HG02623 (cell line): ENCODE results near the gene SH3RF3.
"Not testable (repeated sequence)": the region's sequence is repeated elsewhere in the genome, so short reads cannot be mapped to it uniquely, and the experiment has no call there.

Source experiments
- ATAC-seq: cut with Tn5 transposase; IDR thresholded peaks from one replicate; pipeline ENCODE4 v1.9.1; 2021; ENCODE audit warnings: moderate library complexity; ENCODE audit not compliant: unreplicated experiment

Gene SH3RF3

DNA sequence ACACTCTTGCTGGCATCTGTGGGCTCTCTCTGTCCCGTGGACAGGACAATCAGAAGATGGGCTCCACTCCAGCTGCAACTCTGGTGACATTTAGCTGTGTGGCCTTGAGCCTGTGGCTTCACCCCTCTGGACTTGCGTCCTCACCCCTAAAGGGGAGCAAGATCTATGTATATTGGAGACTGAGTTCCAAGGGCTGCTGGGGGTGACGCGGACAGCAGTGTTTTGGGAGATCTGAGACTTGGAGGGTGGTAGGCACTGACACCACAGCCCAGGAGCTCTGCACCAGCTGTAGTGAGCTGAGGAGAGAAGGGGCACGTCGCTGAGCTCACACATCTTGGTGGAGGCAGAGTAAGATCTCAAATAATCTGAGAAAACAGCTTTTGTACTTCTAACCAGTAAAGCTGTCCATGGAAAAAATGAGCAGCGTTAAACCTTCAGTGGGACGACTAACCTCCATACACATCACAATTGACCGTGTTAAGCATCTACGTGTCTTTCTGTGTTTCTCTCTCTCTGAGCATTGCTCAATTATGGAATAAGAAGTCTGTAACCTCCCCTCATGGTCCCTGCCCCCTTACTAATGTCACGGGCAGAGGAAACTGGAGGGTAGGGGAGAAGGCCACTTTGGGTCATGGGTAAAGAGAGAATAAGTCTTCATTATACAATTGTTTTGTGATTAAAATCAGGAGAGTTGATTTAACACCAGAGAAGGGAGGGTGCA, 85.8 kb downstream of the SH3RF3 start:
- no peak for ATAC-seq

DNA sequence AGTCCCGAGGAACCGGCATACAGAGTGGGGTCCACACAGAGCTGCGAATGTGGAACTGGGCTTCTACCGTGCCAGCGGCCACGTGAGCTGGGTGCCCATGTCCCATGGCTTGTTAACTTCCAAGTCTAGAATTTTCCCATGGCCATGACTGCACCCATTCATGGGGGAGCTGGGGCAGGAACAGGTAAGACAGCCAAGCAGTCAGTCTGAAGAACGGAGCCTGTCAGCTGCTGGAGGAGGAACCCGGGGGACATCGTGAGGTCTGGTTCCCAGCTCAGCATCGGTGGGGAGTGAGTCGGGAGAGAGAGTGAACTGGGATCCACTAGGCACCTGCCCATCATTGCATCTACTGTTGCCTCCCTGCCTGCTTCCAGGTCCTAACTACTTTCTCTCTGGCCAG, 86.9 kb downstream of the SH3RF3 start:
- ATAC-seq, result no peak

DNA sequence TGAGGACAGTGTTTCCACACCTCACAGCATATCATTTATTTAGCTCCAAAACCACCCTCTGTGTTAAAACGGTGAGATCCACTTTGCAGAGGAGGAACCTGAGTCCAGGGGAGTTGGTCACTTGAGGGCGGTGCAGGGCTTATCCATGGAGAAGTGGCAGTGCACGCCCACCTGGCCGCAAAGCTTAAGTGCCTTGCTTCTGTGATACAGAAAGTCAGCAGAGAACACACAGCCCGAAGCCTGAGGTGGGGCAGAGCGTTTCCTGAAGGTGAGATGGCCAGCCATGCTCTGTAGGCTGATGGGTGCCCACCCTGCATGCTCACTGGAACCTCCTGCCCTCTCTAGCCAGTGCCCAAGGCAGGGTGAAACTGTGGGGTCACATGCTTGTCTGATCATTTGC, 87.3 kb downstream of the SH3RF3 start:
- ATAC-seq, result no peak

DNA sequence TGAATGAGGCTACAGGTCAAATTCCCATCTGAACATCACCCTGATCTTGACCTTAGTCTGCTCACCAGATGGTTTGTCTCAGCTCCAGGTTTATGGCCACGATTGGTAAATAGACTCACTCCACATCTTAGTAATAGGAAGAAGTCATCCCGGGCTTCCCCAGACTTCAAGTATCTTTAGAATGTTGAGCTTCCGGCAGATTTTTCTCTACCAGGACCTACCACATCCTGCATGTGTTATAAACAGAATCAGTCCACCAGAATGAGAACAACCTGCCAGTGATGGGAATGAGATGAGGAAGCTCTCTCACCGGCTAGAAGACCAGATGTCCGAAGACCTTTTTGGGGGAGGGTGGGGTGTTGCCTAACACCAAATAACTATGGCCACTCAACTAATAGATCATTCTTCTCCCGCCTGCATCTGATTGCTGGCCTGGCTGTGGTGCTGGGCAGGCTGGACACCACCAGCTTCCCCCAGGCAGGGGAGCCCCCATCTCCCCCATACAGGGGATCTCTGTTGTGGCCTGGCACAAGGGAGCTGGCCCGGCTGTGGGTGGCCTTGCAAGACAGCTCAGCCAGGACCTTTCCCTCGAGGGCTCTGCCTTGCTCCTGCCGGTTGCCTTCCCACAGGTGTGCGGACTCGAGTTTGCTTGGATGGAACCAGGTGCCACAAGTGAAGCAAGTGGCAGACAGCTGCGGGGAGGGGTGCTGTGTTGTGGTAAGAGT, 88.5 kb downstream of the SH3RF3 start:
- ATAC-seq, result no peak

DNA sequence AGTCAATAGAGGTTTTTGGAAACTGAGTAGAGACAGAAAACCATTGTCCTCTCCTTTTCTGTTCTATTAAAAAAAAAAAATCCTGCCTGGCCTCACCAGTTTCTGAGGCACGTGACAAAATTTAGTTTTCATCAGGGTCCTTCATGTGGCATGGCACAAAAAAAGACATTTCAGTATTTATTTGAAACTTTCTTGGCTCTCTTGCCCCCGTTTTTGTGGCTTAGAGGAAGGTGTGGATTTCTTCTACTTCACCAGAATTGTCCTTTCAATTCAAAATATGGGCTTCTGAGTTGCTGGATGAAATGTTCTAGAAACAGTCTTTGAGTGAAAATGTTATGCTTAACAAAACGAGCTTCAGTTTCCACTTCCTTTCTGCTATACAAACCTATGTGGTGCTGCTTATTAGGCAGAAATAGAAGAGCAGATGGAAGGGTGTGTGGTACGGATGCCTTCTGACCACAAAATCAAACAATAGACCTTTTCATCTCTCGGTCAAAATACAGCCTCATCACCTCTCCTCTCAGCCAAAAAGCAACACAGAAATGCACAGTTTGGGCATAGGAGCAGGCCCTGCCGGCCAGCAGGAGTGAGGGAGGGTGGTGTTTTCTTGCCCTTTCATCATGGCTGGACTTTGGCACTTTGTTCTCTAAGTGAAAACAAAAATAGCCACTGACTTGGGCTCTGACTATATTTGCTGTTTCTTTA, 89.2 kb downstream of the SH3RF3 start:
- no peak for ATAC-seq

DNA sequence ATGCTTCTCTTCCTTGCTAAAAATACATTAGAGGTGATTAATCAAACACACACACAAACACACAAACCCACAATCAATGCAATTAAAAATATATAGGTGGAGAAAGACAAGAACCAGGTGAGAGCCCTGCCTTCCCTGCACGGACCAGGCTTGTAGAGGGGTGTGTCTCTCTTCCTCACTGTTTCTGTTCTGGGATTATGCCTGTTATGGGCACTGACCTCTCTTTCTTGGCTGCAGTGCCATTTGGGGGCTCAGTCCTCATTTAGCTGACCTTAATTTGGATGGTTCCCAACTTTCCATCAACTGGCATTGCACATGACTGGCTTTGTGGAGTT, 89.8 kb downstream of the SH3RF3 start:
- no peak for ATAC-seq

DNA sequence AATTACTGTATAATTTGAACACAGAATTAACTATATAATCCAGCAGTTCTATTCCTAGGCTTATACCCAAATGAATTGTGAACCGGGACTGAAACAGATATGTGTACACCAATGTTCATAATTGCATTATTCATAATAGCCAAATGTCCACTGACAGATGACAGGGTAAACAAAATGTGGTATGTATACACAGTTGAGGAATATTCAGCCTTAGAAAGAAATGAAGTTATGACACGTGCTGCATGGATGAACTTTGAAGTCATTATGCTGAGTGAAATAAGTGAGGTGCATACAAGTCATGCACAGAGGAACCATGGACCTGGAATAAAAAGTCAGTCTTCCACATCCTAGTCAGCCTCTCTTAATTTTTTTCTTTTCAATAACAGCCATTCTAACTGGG, 91.9 kb downstream of the SH3RF3 start:
- no peak for ATAC-seq

DNA sequence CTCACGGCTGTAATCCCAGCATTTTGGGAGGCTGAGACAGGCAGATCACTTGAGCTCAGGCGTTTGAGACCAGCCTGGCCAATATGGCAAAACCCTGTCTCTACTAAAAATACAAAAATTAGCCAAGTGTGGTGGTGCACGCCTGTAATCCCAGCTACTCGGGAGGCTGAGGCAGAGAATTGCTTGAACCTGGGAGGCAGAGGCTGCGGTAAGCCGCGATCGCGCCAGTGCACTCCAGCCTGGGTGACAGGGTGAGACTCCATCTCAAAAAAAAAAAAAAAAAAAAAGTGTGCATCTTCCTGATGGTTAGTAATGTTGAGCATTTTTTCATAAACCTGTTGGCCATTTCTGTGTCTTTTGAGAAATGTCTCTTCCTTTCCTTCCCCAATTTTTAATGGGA, 92.3 kb downstream of the SH3RF3 start:
- not testable (repeated sequence) for ATAC-seq

DNA sequence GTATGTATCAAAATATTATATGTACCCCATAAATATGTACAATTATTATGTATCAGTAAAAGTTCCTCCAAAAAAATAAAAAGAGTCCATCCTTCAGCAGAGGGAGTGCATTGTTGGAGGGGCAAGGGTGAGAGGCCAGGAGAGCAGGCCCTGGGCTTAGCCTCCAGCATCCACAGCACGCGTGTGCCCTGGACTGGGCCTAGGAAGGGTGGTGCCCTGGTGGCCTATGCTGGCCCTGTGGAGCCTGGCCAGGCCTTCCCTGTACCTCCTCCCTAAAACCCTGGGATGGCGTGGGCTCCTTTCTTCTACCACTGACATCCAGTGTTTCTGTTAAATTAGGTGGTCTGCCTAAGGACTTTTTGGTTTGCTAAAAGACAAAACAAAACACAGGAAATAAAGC, 93.4 kb downstream of the SH3RF3 start:
- ATAC-seq, result no peak

DNA sequence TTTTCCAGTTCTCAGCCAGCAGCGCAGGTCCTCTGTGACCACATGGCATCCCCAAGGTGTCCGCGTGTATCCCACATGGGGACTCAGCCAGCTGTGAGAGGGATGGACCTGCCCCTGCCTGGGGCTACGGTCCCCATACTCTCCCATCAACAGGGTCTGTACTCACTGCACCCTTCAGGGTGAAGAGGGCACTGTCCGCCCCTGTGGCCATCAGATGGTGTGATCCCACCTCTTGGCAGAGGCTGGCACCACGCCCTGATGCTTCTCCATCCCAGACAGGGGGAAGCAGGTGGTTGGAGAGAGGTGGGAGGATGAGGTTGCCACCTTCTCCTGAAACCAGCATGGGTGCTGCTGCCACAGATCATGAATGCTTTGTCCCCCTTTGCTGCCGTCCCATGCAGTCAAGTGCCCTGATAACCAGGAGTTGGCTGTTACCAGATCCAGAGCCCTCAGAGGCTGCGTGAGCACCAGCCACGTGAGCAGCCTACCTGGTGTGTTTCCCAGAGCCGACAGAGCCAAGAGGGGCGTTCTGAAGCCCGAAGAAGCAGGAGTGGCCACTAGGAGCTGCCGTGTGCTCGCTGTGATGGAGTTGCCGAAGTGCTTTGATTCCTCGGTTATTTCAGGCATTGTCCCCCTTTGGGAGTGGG, 93.9 kb downstream of the SH3RF3 start:
- ATAC-seq, result no peak

DNA sequence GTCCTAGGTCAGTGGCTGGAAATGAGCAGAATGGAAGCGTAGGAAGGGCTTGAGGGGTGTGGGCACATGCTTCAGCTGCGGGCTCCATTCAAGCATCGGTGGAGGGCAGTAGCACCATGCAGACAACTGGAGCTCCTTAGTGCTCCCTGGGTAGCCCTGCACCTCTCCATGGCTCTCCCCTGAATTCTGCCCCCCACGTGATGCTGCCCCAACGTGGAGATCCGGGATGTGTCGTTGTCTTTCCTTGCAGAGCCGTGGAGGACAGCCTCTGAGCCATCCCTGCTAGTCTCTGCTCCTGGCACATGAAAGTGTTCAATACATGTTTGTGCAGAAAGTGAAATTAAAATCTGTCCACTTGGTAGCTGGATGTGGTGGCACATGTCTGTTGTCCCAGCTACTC, 94.5 kb downstream of the SH3RF3 start:
- ATAC-seq, result no peak

DNA sequence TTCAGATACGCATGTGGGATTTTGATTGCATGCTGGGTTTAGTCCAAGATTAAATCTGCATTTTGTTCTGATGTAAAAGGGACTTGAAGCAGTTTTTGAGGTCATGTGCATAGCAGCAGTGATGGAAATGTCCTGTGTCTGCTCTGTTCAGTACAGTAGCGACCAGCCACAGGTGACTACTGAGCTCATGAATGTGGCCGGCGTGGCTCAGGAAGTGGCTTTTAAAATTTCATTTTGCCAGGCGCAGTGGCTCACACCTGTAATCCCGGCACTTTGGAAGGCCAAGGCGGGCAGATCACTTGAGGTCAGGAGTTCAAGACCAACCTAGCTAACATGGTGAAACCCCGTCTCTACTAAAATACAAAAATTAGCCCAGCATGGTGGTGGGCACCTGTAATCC, 95.3 kb downstream of the SH3RF3 start:
- ATAC-seq, result not testable (repeated sequence)

DNA sequence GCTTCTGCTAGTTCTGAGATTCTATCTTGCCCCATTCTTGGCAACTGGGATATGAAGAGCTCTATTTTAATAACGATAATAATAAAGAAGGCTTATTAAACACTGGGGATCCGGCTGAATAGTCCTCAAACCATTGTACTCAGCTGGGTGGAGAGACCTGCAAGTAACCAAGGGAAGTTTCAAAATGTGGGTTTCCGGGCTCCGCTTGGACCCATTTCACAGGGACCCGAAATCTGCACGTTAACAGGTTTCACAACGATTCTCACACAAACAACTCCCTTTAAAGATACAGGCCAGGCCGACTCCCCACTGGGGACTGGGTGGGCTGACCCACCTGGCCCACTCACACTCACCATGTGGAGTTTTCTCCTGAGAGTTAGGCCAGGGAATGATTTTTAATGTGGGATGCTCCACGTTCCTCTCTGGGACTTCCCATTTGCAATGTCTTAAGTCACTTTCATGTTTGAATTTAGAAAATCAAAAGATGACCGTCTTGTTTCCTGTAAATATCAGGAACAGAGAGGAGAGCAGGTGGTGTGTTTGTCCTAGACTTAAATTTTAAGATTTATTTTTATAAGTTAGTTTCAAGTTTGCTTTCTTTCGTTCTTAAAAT, 96.3 kb downstream of the SH3RF3 start:
- no peak for ATAC-seq

DNA sequence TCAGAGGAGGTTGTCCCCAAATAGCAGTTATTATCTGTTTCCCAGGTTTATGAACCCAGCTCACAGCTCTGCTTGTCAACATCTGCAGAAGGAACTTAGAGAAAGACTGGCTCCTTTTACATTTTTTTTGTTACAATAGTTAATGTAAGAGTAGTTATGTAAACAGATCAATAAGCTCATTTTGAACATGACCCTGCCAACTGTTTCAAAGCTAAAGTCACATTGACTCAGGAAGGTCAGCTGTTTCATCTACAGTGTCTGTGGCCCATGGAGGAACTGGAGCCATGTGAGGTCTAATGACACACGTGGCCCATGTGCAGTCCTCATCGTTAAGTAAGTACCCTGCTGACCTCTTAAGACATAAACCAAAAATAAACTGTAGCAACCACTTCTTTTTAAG, 97.1 kb downstream of the SH3RF3 start:
- ATAC-seq, result no peak

DNA sequence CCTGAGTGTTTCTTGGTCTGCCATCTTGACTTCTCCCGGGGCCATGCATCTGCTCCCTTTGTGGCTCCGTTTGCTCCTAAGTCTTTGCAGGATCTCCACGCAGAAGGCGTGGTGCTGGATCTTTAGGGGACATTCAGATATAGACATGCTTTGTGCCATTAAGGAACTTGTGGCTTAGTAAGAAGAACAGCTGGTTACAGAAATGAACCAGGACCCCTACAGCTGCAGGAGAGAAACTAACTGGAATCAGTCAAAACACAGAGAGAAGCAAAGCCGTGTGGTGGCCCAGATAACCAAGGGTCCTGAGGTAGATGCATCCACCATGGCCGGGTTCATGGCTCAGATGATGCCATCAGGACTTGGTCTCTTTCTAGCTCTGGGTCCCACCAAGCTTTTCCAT, 97.6 kb downstream of the SH3RF3 start:
- no peak for ATAC-seq

DNA sequence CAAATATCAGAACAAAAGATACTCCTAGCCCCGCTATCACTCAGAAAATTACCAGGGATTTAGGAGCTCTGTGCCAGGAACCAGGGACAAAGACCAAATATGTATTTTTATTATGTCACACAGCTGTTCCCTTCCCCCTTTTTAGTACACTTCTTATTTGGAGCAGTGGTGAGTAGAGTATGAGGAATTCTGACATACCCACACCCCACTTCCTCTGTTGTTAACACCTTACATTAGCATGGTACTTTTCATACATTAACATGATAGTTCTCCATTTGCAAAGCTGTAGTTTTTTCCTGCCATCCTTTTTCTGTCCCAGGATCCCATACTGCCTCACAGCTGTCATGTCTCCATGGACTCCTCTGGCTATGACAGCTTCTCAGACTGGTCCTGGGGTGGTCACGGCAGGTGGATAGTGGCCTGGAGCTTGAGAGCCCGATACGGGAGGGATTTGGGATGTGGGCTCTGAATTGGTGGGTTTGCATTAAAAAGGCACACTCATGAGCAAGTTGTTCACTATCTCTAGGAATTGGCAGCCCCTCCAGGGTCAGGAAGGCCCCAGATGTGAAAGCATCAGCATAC, 100.2 kb downstream of the SH3RF3 start:
- ATAC-seq, result no peak

DNA sequence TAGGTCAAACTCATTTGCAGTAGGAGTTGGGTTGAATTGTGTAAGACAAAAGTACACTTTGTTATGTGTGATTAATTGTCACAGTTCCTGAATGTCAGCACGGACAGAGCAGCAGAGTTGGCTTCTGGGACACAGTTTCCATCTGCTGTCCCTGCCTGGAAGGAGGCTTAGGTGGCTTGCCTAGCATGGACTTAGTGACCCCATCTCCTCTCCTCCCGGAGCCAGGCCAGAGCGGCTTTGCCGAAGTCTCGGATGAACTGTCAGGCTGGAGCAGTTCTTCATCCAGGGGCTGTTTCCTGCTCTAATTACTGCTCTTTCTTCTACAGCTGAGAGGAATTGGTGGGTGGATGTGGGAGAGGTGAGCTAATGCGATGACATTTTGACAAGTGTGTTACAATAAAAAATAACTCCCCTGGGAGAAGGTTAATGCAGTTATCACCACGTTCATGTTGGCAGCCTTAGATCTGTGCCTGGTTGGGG, 102.0 kb downstream of the SH3RF3 start:
- no peak for ATAC-seq

DNA sequence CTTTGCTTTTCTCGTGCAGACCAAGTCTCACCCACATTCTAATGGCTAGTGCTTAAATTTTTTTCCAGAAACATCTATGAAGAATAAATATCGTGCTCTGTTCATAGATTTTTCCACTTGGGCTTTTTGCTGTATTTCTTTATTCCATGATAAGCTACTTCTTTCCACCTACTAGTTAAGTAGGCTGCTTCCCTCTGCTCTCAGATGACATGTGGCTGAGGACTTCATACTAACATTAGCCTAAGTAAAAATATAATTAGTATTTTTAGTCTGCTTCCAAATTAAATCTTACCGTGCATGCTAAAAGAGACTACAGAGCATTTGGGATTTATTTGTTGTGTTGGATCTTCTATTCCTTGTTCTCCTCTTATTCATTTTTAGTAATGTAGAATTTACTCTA, 102.4 kb downstream of the SH3RF3 start:
- ATAC-seq, result no peak

DNA sequence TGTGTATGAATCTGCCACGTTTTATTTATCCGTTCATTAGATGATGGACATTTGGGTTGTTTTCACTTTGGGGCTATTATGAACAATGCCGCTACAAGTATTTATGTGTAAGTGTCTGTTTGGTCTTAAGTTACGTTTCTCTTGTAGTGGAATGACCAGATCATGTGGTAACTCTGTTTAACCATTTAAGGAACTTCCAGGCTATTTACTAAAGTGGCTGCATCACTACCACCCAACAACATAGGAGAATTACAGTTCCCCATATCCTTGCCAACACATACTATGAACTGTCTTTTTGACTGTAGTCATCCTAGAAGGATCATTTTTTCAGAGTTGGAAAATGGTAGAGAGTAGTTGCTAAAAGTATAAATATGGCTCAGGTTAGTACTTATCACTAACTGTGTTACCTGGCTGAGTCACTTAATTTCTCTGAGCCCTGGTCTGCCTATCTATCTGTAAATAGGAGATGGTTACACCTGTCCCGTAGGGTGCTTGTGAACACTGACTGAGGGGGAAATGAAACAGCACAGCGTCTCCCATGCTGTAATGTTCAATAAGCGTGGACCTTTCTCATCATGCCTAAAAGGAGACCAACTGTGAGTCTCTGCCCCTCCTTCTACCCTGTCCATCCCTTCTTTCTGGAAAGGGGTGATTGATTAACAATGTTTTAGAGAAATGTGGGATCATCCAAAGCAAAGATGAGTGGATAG, 103.1 kb downstream of the SH3RF3 start:
- no peak for ATAC-seq

DNA sequence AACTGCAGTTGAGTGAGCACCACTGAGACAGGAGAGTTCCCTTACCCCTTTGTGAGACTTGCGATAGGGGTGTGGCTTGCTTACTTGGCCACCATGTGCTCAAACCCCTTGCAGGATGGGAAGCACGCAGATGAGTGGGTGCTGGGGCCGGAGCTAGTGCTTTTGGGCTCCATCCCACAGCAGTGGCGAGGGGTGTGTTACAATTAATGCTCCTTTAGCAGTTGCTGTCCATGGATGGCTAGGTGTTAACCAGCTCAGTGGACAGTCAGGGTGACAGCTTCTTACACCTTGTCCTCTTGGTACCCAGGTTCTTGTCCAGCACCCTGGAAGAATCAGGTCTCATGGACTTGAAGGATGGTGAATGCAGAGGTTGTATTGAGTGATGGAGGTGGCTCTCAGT, 103.9 kb downstream of the SH3RF3 start:
- ATAC-seq, result no peak
